ENCODE results near the gene COBL. TPM values are rescaled to one million over a fixed set of nuclear protein-coding genes. Genes with fewer than 3 reads are reported as not detected.

Gene COBL
- total and polyA plus RNA-seq, 2 of the 8 experiments (the other 6 are each of a cell fraction or from before 2014, with no cell fraction given), result 13.8 to 40.4 TPM

DNA sequence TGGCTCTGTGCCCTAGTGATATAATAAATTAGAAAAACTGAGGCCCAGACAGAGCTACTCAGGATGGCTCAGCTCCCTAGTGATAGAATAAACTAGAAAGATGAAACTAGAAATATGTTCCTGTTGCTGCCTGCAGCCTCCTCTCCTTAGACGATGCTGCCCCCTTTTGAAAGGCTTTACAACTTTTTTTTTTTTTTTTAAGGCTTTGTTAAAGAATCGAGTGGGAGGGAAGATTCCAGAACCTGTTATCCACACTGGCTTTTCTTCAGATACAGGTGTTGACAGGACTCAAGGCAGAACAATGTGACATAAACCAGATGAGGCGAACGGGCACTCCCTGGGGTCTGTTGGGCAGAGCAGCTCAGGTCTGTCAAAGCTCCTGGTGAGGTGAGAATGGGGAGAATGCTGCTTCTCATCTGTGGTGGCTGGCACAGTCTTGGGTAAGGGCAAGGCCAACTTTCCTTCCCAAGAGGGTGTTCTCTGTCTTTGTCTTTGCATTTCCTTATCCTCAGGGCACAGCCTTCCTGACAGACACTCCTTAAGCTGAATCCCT, 175.1 kb downstream of the COBL start (continued):
- 0 out of 4 replicates have a peak, but pooled peaks of 1 of the 2 experiments have one; percentile 44 for TF ChIP-seq SIN3A (conservative IDR thresholded peaks at IDR 0.05 in 1 of 2, IDR thresholded peaks at IDR 0.05 in 1 of 2; ENCODE audit: low read depth in 1 of 2, low read length in 2 of 2)
- no peak for TF ChIP-seq POLR2AphosphoS5 (IDR thresholded peaks at IDR 0.05; ENCODE audit: low read depth, low read length)
